Measurements from ENCODE around the gene CFAP65. TPM values are rescaled to one million over a fixed set of nuclear protein-coding genes. Genes with fewer than 3 reads are reported as not detected.

Gene CFAP65
- total RNA-seq, 6 experiments from 2014 or later, result not detected

DNA sequence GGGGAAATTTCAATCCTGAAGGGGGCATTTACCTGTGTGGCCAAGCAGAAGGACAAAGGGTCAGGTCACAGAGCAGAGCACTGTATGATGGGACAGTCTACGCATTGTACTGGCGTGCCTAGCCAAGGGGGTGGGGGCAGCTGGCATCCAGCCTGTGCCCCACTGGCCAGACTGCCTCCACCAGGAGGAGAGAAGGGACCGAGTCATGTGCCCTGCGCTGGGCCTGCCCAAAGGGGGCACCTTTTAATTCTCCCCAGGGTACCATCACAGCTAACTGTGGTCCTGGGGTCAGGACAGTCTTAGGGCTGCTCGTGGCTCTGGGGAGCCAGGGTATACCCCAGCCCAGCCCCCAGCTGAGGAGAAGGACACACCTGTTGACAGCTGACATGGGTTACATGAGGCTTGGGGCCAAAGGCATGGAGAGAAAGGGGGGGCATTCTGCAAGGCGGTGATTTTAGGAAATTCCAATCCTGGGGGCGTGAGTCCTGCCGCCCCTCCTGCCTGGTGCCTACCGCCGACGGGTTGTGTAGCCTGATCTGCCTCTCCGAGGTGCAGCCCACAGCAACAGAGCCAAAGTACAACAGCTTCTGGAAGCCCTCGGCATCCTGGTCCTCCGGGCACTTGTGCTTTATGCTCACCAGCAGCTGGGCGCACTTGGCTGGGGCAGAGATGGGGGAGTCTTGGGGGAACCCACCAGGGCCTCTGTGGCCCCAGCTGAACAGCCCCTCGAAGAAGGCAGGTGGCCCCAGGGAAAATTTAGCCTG, 11.0 kb downstream of the CFAP65 start:
- Mint-ChIP-seq H3K9me3 (no peaks in the 10 kb centered on the region), H3K27ac (no peak overlapping the region), H3K4me1 (ENCODE audit: low read depth) (no peaks in the 10 kb centered on the region), H3K36me3 (ENCODE audit: low read depth) (no peaks in the 10 kb centered on the region), H3K27me3 (ENCODE audit: insufficient read depth) (peaks cover 44% of the 10 kb centered on the region), H3K4me3 (no peak overlapping the region)
- TF ChIP-seq, protein P1, sequence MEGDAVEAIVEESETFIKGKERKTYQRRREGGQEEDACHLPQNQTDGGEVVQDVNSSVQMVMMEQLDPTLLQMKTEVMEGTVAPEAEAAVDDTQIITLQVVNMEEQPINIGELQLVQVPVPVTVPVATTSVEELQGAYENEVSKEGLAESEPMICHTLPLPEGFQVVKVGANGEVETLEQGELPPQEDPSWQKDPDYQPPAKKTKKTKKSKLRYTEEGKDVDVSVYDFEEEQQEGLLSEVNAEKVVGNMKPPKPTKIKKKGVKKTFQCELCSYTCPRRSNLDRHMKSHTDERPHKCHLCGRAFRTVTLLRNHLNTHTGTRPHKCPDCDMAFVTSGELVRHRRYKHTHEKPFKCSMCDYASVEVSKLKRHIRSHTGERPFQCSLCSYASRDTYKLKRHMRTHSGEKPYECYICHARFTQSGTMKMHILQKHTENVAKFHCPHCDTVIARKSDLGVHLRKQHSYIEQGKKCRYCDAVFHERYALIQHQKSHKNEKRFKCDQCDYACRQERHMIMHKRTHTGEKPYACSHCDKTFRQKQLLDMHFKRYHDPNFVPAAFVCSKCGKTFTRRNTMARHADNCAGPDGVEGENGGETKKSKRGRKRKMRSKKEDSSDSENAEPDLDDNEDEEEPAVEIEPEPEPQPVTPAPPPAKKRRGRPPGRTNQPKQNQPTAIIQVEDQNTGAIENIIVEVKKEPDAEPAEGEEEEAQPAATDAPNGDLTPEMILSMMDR (IDR thresholded peaks at IDR 0.05), result no peak
- DNase-seq, result no peak

DNA sequence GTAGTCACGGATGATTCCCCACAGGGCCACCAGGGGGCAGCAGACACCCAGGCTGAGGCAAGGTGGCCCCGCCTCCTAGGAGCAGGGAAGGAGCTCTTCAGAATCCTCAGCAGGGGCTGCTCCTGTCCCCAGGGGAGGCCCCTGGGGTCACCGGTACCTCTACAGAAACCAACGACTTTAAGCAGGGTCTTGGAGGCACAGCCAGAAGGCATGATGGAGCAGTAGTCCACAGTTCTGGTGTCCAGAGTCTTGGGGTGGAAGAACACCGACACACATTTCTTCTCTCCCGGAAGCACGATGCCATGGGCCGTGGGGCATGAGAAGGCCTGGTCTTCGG, 11.5 kb downstream of the CFAP65 start:
- Mint-ChIP-seq H3K4me3 (no peak overlapping the region), H3K9me3 (no peaks in the 10 kb centered on the region), H3K27me3 (ENCODE audit: insufficient read depth) (peaks cover 45% of the 10 kb centered on the region), H3K27ac (no peak overlapping the region), H3K36me3 (ENCODE audit: low read depth) (no peaks in the 10 kb centered on the region), H3K4me1 (ENCODE audit: low read depth) (no peaks in the 10 kb centered on the region)
- DNase-seq, result peak; percentile 47
- TF ChIP-seq, protein P1 (IDR thresholded peaks at IDR 0.05), result peak; percentile 99

DNA sequence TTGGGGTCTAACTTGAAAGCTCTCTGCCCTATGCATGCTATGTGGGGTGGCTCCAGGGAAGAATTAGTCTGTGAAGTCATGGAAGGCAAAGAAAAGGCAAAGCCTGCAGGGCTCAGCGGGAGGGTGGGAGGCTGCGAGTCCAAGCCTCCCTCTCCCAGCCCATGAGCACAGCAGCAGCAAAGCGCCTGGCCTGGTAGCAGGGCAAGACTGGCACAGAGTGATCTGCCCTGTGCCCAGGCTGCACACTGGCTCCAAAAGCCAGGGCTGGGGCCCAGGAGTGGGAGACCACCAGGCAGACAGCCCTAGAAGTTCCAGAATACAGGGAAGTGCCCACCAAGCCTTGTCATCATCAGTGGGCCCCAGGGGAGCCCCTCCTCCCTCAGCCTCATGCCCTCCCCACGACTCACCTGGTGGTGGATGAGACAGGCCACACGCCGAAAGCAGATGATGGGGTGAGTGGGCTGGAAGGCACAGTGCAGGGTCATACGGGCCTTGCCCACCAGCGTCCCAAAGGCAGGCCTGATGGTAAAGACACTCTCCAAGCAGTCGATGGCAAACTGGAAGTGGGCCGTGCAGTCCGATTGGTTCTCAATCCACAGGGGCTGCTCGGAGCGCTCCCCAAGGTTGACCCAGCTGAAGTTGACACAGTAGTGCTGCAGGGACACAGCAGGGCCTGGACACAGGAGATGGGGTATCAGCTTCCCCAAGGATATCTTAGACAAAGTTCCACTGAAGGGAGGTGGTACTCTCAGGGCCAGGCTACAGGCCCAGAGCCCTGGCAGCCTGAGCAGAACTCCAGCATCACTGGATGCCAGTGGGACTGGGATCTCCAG, 12.1 kb downstream of the CFAP65 start:
- Mint-ChIP-seq H3K27me3 (ENCODE audit: insufficient read depth) (peaks cover 49% of the 10 kb centered on the region), H3K4me3 (no peak overlapping the region), H3K9me3 (no peaks in the 10 kb centered on the region), H3K4me1 (ENCODE audit: low read depth) (no peaks in the 10 kb centered on the region), H3K27ac (no peak overlapping the region), H3K36me3 (ENCODE audit: low read depth) (no peaks in the 10 kb centered on the region)
- TF ChIP-seq, protein P1 (IDR thresholded peaks at IDR 0.05), result no peak
- no peak for DNase-seq

DNA sequence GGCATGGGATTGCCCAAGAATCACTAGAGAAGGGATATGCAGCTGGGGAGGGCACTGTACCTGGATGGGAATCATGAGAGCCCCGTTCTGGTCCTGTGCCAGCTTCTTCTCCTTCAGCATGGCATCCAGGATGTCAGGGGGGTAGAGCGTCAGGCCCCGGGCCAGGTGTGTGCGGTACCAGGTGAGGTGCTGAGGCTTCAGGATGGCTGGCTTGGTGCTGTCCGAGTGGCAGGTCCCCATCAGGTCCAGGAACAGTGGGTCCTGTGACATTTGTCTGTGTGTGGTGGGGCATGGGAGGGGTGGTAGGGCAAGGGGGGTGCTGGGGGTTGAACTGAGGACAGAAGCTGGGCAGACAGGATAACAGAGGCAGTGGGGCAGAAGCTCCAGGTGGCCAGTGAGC, 13.2 kb downstream of the CFAP65 start:
- peaks cover 53% of the 10 kb centered on the region for H3K27me3 Mint-ChIP-seq (ENCODE audit: insufficient read depth)
- H3K4me1 Mint-ChIP-seq (ENCODE audit: low read depth), result no peaks in the 10 kb centered on the region
- H3K27ac Mint-ChIP-seq, result no peak overlapping the region
- TF ChIP-seq, protein P1 (IDR thresholded peaks at IDR 0.05), result no peak
- no peak overlapping the region for H3K4me3 Mint-ChIP-seq
- no peaks in the 10 kb centered on the region for H3K36me3 Mint-ChIP-seq (ENCODE audit: low read depth)
- no peak for DNase-seq
- no peaks in the 10 kb centered on the region for H3K9me3 Mint-ChIP-seq

DNA sequence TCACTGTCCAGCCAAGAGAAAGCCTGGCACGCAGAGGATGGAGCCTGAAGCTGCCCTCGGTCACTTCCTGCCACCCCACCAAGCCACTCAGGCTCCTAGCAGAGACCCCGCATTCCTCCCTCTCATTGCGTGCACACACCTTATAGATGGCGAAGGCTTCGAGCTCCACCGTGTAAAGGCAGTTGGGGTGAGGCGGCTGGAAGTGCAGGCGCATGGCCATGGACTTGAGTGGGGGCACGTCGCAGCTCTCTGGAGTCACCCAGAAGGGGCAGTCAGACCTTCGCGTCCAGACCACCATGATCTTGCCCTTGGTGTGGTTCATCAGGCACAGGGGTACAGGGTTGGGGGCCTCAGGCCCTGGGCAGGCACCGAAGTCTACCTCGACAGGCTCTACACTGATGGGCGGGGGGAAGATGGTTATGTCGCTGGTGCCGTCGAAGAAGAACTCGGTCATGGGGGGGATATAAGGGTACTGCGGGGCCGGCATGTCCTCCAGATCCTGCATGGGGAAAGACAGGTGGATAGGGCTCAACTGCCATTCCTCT, 13.7 kb downstream of the CFAP65 start:
- H3K9me3 Mint-ChIP-seq, result no peaks in the 10 kb centered on the region
- no peaks in the 10 kb centered on the region for H3K4me1 Mint-ChIP-seq (ENCODE audit: low read depth)
- peaks cover 50% of the 10 kb centered on the region for H3K27me3 Mint-ChIP-seq (ENCODE audit: insufficient read depth)
- no peak for DNase-seq
- TF ChIP-seq, protein P1 (IDR thresholded peaks at IDR 0.05), result no peak
- no peaks in the 10 kb centered on the region for H3K36me3 Mint-ChIP-seq (ENCODE audit: low read depth)
- no peak overlapping the region for H3K4me3 Mint-ChIP-seq
- no peak overlapping the region for H3K27ac Mint-ChIP-seq
